GM18505 (cell line): ENCODE measurements around the gene PIR.

Experiments
- ATAC-seq: cut with Tn5 transposase; IDR thresholded peaks from one replicate; pipeline ENCODE4 v1.9.1; 2021; ENCODE audit not compliant: unreplicated experiment
- POLR2A ChIP-seq: IDR thresholded peaks from 4 replicates; pipeline ENCODE4 v1.6.1; 2011; ENCODE audit warnings: borderline replicate concordance; ENCODE audit not compliant: insufficient read depth, insufficient read length; ENCODE audit errors: extremely low read depth

The PIR gene

GRCh38 chrX:15418707-15419181, 74.4 kb downstream of the PIR start:
- no peak for TF ChIP-seq POLR2A
- ATAC-seq, result no peak

GRCh38 chrX:15418041-15418706, 75.0 kb downstream of the PIR start:
- TF ChIP-seq POLR2A, result no peak
- ATAC-seq, result no peak

GRCh38 chrX:15416133-15416993, 76.8 kb downstream of the PIR start:
- ATAC-seq, result no peak
- TF ChIP-seq POLR2A, result no peak

- ATAC-seq, result no peak
- TF ChIP-seq POLR2A, result no peak
Measured at GRCh38 chrX:15413101-15413500, 80.0 kb downstream of the PIR start.

- no peak for ATAC-seq
- TF ChIP-seq POLR2A, result no peak
Measured at GRCh38 chrX:15410947-15411346, 82.2 kb downstream of the PIR start.

- ATAC-seq, result no peak
- no peak for TF ChIP-seq POLR2A
Measured at GRCh38 chrX:15410430-15410829, 82.7 kb downstream of the PIR start.

GRCh38 chrX:15405846-15406245, 87.3 kb downstream of the PIR start:
- no peak for ATAC-seq
- TF ChIP-seq POLR2A, result no peak

- ATAC-seq, result no peak
- TF ChIP-seq POLR2A, result no peak
Measured at GRCh38 chrX:15404401-15405096, 88.6 kb downstream of the PIR start.

- no peak for TF ChIP-seq POLR2A
- no peak for ATAC-seq
Measured at GRCh38 chrX:15401378-15401777, 91.8 kb downstream of the PIR start.

- no peak for ATAC-seq
- no peak for TF ChIP-seq POLR2A
Measured at GRCh38 chrX:15399962-15400391, 93.2 kb downstream of the PIR start.

GRCh38 chrX:15398874-15399273, 94.3 kb downstream of the PIR start:
- no peak for TF ChIP-seq POLR2A
- no peak for ATAC-seq

- no peak for ATAC-seq
- no peak for TF ChIP-seq POLR2A
Measured at GRCh38 chrX:15395789-15396188, 97.3 kb downstream of the PIR start.

GRCh38 chrX:15391850-15392249, 101.3 kb downstream of the PIR start:
- no peak for TF ChIP-seq POLR2A
- ATAC-seq, result no peak
